Ovary (tissue), 9 donors: Measurements from ENCODE around the gene C1R. TPM values are rescaled to one million over a fixed set of nuclear protein-coding genes. Genes with fewer than 3 reads are reported as not detected.

Experiments
- DNase-seq, 5 donors: peaks; one replicate each; pipeline ENCODE4 v3.0.0-alpha.2; 2019 to 2020
- H3K27ac ChIP-seq, 2 donors: fragments of 200-600 bp; one replicate each; pipeline versions ENCODE4 v1.5.1 to v1.8.0; 2019 to 2022
- H3K27me3 ChIP-seq: fragments of 200-600 bp; one replicate; pipeline ENCODE4 v1.8.0; 2022
- H3K36me3 ChIP-seq: fragments of 200-600 bp; sonication (generic); one replicate; pipeline ENCODE4 v1.5.1; 2019
- H3K4me1 ChIP-seq: one replicate; pipeline ENCODE4 v1.8.1; 2013; ENCODE audit warnings: mild to moderate bottlenecking, moderate library complexity; ENCODE audit not compliant: insufficient read depth
- H3K4me3 ChIP-seq: fragments of 200-600 bp; sonication (generic); one replicate; pipeline ENCODE4 v1.5.1; 2017
- H3K9me3 ChIP-seq, 2 donors: fragments of 200-600 bp in 1 of 2; sonication (generic) in 1 of 2; one replicate each; pipeline versions ENCODE4 v1.5.1 to v1.8.1; 2013 to 2019; ENCODE audit warnings: mild to moderate bottlenecking in 1 of 2, moderate library complexity in 1 of 2
- CTCF ChIP-seq, 3 donors: fragments of 450-650 bp in 2 of 3; fragments of 200-600 bp in 1 of 3; IDR thresholded peaks; one replicate each; pipeline versions ENCODE4 v1.5.1 to v1.8.0; 2016 to 2022; ENCODE audit warnings: antibody characterized with exemption in 3 of 3, mild to moderate bottlenecking in 1 of 3
- EP300 ChIP-seq: sonication (generic); formaldehyde crosslinking; IDR thresholded peaks from one replicate; pipeline ENCODE4 v1.6.1; 2017; ENCODE audit warnings: antibody characterized with exemption
- POLR2A ChIP-seq: fragments of 450-650 bp; IDR thresholded peaks from one replicate; pipeline ENCODE4 v1.6.1; 2017; ENCODE audit warnings: antibody characterized with exemption, mild to moderate bottlenecking, moderate library complexity
- WGBS, 3 donors: extraction: QIAGEN DNeasy Blood & Tissue Kit in 1 of 3; methylation state at CpG; one replicate each; pipeline versions ENCODE4 v1.1.5 to v1.1.7; 2013 to 2017; 5-methylcytosine and 5-hydroxymethylcytosine counted together
- intact Hi-C, 4 donors: fragments of 100-400 bp; cut with DNase I; formaldehyde crosslinking; loops; one replicate each; pipeline versions ENCODE4 v1.11.0 to v1.15.1; 2022 to 2023
- polyA plus RNA-seq, 2 donors: library from polyadenylated mRNA; stranded (reverse); fragments of 200-250 nt in 1 of 2; fragments of 350-450 nt in 1 of 2; fragmentation: Illumina TruSeq in 1 of 2; extraction: RNeasy Lipid Tissue Mini Kit (QIAGEN cat#74804) in 1 of 2; gene quantifications; one replicate each; pipeline ENCODE4 v1.2.3, GENCODE V29; 2013 to 2014
- total RNA-seq, 7 donors: library from RNA; depleted of rRNA in 2 of 7; stranded (reverse); fragments of >200 nt in 2 of 7; fragmentation: NEBNext Ultra II Directional in 3 of 7; extraction: Animal tissue kit (Norgen Biotek cat#: 25700) in 3 of 7; gene quantifications; one replicate each; pipeline versions ENCODE4 v1.1.0 to v1.2.4, GENCODE V29; 2016 to 2023
- donor health status: DM: no; HTN: no; CAD: no; lungs with moderate emphysema.
- donor health status: DM: no; HTN: no; CAD: no.
- donor health status: Bipolar disorder and iron deficiency.
- donor health status: DM: yes; HTN: yes; CAD: no.
- donor health status: DM: no; HTN: no; CAD: no.
- donor health status: DM: yes; HTN: yes; CAD: no.

The C1R gene
- total and polyA plus RNA-seq, 9 donors = 472 to 1,524 (median 796) TPM

GRCh38 chr12:7079826-7080125 lies 12.5 kb downstream of the C1R start:
- TF ChIP-seq CTCF (IDR thresholded peaks at IDR 0.05) (no peak), EP300 (no peak)
- Histone ChIP-seq H3K4me1 (peaks cover 7% of the 10 kb centered on the region), H3K4me3 (no peak overlapping the region), H3K9me3 (no peaks in the 10 kb centered on the region), H3K27me3 (no peaks in the 10 kb centered on the region), H3K36me3 (no peaks in the 10 kb centered on the region), H3K27ac (peak overlapping the region; percentile 65 to 71)
- DNase-seq = no peak
- intact Hi-C loops = no loop called here

GRCh38 chr12:7078163-7078562 lies 14.1 kb downstream of the C1R start:
- H3K9me3 ChIP-seq = no peaks in the 10 kb centered on the region
- no peaks in the 10 kb centered on the region for H3K27me3 ChIP-seq
- 59 to 72% (median 65%) methylated on average over 4 of the region's 4 CpGs for WGBS, 3 donors
- intact Hi-C loops = no loop called here
- TF ChIP-seq POLR2A = no peak
- no peak for TF ChIP-seq EP300
- no peak for TF ChIP-seq CTCF (IDR thresholded peaks at IDR 0.05)
- H3K4me1 ChIP-seq = peaks cover 7% of the 10 kb centered on the region
- no peak for DNase-seq
- H3K27ac ChIP-seq = no peak overlapping the region
- no peaks in the 10 kb centered on the region for H3K36me3 ChIP-seq
- no peak overlapping the region for H3K4me3 ChIP-seq

- 93 to 96% (median 96%) methylated on average over 4 of the region's 4 CpGs for WGBS, 3 donors
- no peaks in the 10 kb centered on the region for H3K36me3 ChIP-seq
- intact Hi-C loops = no loop called here
- no peak overlapping the region for H3K4me3 ChIP-seq
- DNase-seq = no peak
- H3K4me1 ChIP-seq = peaks cover 6% of the 10 kb centered on the region
- no peaks in the 10 kb centered on the region for H3K9me3 ChIP-seq
- H3K27me3 ChIP-seq = no peaks in the 10 kb centered on the region
- no peak overlapping the region for H3K27ac ChIP-seq
- TF ChIP-seq CTCF (IDR thresholded peaks at IDR 0.05) = no peak
- no peak for TF ChIP-seq POLR2A
- TF ChIP-seq EP300 = no peak
Observed at GRCh38 chr12:7076493-7076892, 15.8 kb downstream of the C1R start.

- 35 to 62% (median 54%) methylated on average over 3 of the region's 3 CpGs for WGBS, 3 donors
- Histone ChIP-seq H3K4me1 (peaks cover 6% of the 10 kb centered on the region), H3K27ac (no peak overlapping the region), H3K4me3 (no peak overlapping the region), H3K27me3 (no peaks in the 10 kb centered on the region), H3K36me3 (no peaks in the 10 kb centered on the region), H3K9me3 (no peaks in the 10 kb centered on the region)
- TF ChIP-seq EP300 = no peak
- TF ChIP-seq POLR2A = no peak
- no peak for TF ChIP-seq CTCF (IDR thresholded peaks at IDR 0.05)
- no peak for DNase-seq
- intact Hi-C loops = no loop called here
Observed at GRCh38 chr12:7075939-7076338, 16.3 kb downstream of the C1R start.

- 89 to 95% (median 94%) methylated on average over 3 of the region's 3 CpGs for WGBS, 3 donors
- Histone ChIP-seq H3K4me1 (peaks cover 6% of the 10 kb centered on the region), H3K9me3 (no peaks in the 10 kb centered on the region), H3K27ac (no peak overlapping the region), H3K27me3 (no peaks in the 10 kb centered on the region), H3K4me3 (no peak overlapping the region), H3K36me3 (no peaks in the 10 kb centered on the region)
- TF ChIP-seq CTCF (IDR thresholded peaks at IDR 0.05) (no peak), POLR2A (no peak), EP300 (no peak)
- DNase-seq = no peak
- intact Hi-C loops = no loop called here
Observed at GRCh38 chr12:7075518-7075917, 16.7 kb downstream of the C1R start.
